IgD-negative memory B cell (primary cell): ENCODE measurements around the gene AANAT. TPM values are rescaled to one million over a fixed set of nuclear protein-coding genes. Genes with fewer than 3 reads are reported as not detected.

Source experiments
- H3K27ac Mint-ChIP-seq, 3 donors: one replicate each; pipeline ENCODE4 v1.8.0; 2020 to 2022; ENCODE audit warnings: mild to moderate bottlenecking in 3 of 3, mixed read lengths in 3 of 3, moderate library complexity in 1 of 3
- H3K27me3 Mint-ChIP-seq: one replicate; pipeline ENCODE4 v1.8.0; 2021; ENCODE audit warnings: mixed read lengths
- H3K36me3 Mint-ChIP-seq: one replicate; pipeline ENCODE4 v1.8.0; 2020; ENCODE audit warnings: mild to moderate bottlenecking, mixed read lengths
- H3K4me1 Mint-ChIP-seq, 3 donors: one replicate each; pipeline ENCODE4 v1.8.0; 2020 to 2022; ENCODE audit warnings: mixed read lengths in 3 of 3, mild to moderate bottlenecking in 1 of 3
- H3K4me3 Mint-ChIP-seq, 4 donors: one replicate each; pipeline ENCODE4 v1.8.0; 2020 to 2022; ENCODE audit warnings: mild to moderate bottlenecking in 4 of 4, mixed read lengths in 4 of 4, moderate library complexity in 3 of 4
- H3K9me3 Mint-ChIP-seq, 3 donors: one replicate each; pipeline ENCODE4 v1.8.0; 2020 to 2021; ENCODE audit warnings: mixed read lengths in 3 of 3, mild to moderate bottlenecking in 1 of 3
- polyA plus RNA-seq: library from polyadenylated mRNA; unstranded; fragments of 300-500 nt; fragmentation: Illumina TruSeq; gene quantifications from one replicate; pipeline ENCODE4 v1.2.3, GENCODE V29; 2021

Gene AANAT
- polyA plus RNA-seq, 1 donor from 2014 or later, result 1.1 TPM

DNA sequence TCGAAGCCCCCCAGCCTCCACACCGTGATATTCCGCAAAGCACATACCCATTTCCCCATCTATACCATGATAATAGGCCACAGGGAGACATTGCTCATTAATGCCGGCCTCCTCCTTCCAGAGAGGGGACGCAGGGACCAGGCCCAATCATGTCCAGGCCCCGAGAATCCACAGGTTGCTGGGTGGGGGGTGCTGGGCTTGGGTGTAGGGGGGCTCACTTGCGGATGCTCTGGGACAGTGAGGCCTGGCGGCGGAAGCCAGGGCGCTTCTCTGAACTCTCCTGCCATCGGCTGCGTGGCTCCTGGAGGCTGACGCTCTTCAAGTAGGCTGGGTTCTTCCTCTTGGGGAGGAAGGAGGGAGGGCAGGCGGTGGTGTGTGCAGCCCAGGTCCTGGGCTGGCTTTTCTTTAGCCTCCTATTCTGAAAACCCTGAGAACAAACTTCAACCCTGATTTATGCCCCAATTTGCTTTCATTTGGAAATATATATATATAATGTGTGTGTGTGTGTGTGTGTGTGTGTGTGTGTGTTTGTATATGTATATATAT lies 12.2 kb downstream of the AANAT start:
- Mint-ChIP-seq H3K4me1 (peaks cover 31 to 37% (median 35%) of the 10 kb centered on the region in 3 donors), H3K4me3 (peak overlapping the region; percentile 72 to 86 (median 82)), H3K27me3 (peaks cover 1% of the 10 kb centered on the region)

DNA sequence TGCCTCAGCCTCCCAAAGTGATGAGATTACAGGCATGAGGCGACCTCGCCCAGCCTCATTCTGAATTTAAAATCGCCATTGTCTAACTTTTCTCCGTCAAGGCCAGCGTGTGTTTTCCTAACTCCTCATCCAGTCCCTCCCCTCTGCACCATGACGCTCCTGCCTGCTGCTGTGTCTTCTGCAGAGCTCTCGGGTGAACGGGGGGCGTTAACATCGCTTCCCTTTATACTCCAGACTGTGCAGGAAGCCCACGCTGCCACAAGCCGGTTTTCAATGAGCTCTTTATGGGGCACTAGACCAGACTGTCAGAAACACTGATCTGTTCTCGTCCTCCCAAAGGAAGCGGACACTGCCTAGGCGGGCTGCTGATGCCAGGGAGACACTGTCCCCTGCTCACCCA lies 13.2 kb downstream of the AANAT start:
- Mint-ChIP-seq H3K4me1 (peaks cover 36 to 39% (median 38%) of the 10 kb centered on the region in 3 donors), H3K36me3 (peaks cover 9% of the 10 kb centered on the region), H3K9me3 (no peaks in the 10 kb centered on the region), H3K4me3 (peak overlapping the region; percentile 86 to 98 (median 94)), H3K27ac (peak overlapping the region; percentile 98 to 100 (median 98)), H3K27me3 (peaks cover 1% of the 10 kb centered on the region)

More for the DNA sequence above, 12.2 kb downstream of the AANAT start:
- H3K9me3 Mint-ChIP-seq, result no peaks in the 10 kb centered on the region
- H3K36me3 Mint-ChIP-seq, result peaks cover 8% of the 10 kb centered on the region
- H3K27ac Mint-ChIP-seq, result peak overlapping the region; percentile 89 to 98 (median 98)

DNA sequence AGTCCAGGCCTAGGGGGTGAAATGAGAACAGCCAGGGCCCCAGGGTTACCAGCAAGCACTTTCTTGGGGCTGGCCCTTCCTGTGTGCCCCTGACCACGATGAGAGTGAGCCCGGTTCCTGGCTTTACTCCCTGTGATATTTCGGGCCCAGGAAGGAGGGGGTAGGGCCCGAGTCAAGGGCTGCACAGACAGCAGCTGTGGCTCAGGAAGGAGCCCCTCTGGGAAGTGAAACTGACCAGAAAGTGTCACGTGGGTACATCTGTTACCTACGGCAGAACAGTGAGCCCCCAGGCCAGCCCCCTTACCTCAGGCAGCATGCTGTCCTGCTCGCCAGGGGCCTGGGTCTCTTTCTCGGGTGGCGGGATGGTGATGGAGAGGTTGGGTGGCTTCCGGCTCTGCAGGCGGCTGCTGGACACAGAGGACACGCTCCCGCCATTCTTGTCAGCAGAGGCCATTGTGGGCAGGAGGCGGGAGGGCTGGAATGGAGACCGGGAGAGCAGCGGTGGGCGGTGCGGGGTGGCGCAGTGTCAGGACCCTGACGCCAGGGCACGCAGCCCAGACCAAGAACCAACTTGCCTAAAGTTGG lies 13.8 kb downstream of the AANAT start:
- peaks cover 9% of the 10 kb centered on the region for H3K36me3 Mint-ChIP-seq
- peak overlapping the region; percentile 98 to 100 (median 98) for H3K27ac Mint-ChIP-seq
- no peaks in the 10 kb centered on the region for H3K9me3 Mint-ChIP-seq
- H3K4me3 Mint-ChIP-seq, result peak overlapping the region; percentile 86 to 98 (median 94)
- peaks cover 38 to 40% (median 39%) of the 10 kb centered on the region in 3 donors for H3K4me1 Mint-ChIP-seq
- peaks cover 1% of the 10 kb centered on the region for H3K27me3 Mint-ChIP-seq

DNA sequence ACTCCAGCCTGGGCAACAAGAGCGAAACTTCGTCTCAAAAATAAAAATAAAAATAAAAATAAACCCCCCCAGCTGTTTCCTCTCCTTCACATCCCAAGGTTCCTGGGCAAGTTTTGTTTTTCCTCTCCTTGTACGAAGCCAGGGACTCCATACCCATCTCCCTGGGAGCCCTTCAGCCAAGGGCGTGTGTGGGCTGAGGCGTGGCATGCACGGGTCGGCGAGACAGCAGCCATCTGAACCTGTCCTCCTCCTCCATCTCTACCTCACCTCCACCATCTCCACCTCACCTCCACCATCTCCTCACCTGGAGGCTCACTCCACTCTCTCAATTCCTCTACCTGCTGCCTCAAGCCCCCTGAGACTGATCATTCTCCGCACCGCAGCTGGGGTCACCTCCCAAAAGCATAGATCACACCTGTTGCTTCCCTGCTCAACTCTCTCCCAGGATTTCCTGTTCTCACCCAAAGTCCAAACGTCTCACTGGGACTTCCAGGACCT lies 16.9 kb downstream of the AANAT start:
- peaks cover 1% of the 10 kb centered on the region for H3K27me3 Mint-ChIP-seq
- peaks cover 41 to 47% (median 42%) of the 10 kb centered on the region in 3 donors for H3K4me1 Mint-ChIP-seq
- H3K4me3 Mint-ChIP-seq, result peak overlapping the region in 3 of 4 donors; percentile 43 to 86 (median 83)
- peaks cover 9% of the 10 kb centered on the region for H3K36me3 Mint-ChIP-seq
- H3K27ac Mint-ChIP-seq, result peak overlapping the region; percentile 98 to 100 (median 98)
- H3K9me3 Mint-ChIP-seq, result no peaks in the 10 kb centered on the region

DNA sequence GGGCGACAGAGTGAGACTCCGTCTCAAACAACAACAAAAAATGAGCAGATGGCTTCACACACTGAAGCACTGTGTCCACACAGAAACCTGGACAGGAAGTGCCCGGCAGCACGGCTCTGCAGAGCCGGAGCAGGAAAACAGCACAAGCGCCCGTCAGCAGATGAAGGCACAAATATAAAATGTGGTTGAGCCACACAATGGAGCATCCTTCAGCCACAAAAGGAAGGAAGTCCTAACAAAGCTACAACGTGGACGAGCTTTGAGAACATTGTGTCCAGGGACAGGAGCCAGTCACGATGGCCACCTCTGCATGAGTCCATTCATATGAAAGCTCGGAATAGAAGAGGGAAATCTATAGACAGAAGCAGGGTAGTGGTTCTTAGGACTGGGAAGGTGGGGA lies 18.2 kb downstream of the AANAT start:
- no peaks in the 10 kb centered on the region for H3K9me3 Mint-ChIP-seq
- H3K27ac Mint-ChIP-seq, result peak overlapping the region; percentile 1 to 78 (median 60)
- H3K4me3 Mint-ChIP-seq, result peak overlapping the region in 3 of 4 donors; percentile 31 to 73 (median 46)
- H3K36me3 Mint-ChIP-seq, result peaks cover 6% of the 10 kb centered on the region
- H3K4me1 Mint-ChIP-seq, result peaks cover 43 to 49% (median 46%) of the 10 kb centered on the region in 3 donors
- peaks cover 1% of the 10 kb centered on the region for H3K27me3 Mint-ChIP-seq

DNA sequence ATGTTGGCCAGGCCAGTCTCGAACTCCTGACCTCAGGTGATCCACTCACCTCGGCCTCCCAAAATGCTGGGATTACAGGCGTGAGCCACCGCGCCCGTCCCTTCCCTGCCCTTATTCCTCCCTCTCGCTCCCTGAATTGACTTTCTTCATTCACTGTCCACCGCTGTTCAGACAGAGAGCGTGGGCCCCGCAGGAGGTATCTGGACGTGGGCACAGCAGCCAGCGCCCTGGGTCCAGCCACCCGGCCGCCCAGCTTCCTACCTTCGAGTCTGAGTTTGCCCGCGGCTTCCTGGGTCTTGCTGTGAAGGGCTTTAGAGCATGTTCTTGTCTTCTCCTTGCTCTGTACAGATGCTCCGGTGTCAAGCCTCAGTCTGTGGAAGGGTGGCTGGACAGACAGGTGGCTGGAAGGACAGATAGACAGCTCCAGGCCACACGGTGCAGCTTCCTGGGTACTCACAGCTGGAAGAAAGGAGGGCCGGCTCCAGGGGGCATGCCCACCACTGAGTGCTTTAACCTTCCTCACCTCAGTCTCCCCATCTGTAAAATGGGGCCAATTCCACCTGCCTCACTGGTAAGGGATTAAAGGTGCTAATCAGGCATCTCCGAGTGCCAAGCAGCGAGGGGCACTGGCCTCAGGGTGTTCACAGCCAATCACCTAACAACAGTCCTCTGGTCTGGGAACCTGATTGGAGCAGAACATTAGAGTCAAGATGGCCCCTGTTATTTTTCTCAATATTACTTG lies 20.2 kb downstream of the AANAT start:
- peaks cover 43 to 60% (median 45%) of the 10 kb centered on the region in 3 donors for H3K4me1 Mint-ChIP-seq
- H3K27me3 Mint-ChIP-seq, result no peaks in the 10 kb centered on the region
- peak overlapping the region in 2 of 4 donors; percentile 21 to 81 for H3K4me3 Mint-ChIP-seq
- peaks cover 4% of the 10 kb centered on the region for H3K36me3 Mint-ChIP-seq
- no peaks in the 10 kb centered on the region for H3K9me3 Mint-ChIP-seq
- peak overlapping the region in 2 of 3 donors; percentile 39 to 53 for H3K27ac Mint-ChIP-seq

DNA sequence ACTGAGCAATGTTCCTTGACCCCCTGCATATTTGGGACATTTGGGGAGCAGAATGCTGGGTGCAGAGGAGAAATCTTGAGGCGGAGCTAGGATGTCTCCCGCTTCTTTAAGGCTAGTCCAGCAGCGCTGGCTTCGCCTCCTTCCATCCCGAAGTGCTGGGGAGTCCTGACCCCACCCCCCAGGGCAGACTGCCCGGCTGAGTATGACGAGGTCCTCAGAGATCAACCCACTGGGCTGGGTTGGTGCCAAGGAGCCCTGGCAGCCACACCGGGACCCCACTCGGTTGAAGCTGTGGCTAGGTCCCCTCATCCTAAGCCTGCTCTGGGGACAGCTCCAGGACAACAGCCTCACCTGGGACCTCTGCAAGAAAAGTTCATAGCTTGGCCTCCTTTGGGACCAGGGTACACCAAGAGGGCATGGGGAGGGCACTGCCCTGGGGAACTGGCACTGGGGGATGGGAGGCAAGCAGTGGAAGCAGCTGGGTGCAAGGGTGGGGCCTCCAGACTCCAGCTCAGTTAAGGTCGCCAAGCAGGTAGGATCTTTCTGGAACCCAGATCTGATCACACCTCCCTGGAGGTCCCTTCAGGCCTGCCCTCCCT lies 22.8 kb downstream of the AANAT start:
- H3K9me3 Mint-ChIP-seq, result no peaks in the 10 kb centered on the region
- H3K27ac Mint-ChIP-seq, result peak overlapping the region; percentile 31 to 92 (median 66)
- peaks cover 2% of the 10 kb centered on the region for H3K36me3 Mint-ChIP-seq
- no peaks in the 10 kb centered on the region for H3K27me3 Mint-ChIP-seq
- peaks cover 36 to 57% (median 42%) of the 10 kb centered on the region in 3 donors for H3K4me1 Mint-ChIP-seq
- H3K4me3 Mint-ChIP-seq, result peak overlapping the region in 3 of 4 donors; percentile 77 to 99 (median 90)

DNA sequence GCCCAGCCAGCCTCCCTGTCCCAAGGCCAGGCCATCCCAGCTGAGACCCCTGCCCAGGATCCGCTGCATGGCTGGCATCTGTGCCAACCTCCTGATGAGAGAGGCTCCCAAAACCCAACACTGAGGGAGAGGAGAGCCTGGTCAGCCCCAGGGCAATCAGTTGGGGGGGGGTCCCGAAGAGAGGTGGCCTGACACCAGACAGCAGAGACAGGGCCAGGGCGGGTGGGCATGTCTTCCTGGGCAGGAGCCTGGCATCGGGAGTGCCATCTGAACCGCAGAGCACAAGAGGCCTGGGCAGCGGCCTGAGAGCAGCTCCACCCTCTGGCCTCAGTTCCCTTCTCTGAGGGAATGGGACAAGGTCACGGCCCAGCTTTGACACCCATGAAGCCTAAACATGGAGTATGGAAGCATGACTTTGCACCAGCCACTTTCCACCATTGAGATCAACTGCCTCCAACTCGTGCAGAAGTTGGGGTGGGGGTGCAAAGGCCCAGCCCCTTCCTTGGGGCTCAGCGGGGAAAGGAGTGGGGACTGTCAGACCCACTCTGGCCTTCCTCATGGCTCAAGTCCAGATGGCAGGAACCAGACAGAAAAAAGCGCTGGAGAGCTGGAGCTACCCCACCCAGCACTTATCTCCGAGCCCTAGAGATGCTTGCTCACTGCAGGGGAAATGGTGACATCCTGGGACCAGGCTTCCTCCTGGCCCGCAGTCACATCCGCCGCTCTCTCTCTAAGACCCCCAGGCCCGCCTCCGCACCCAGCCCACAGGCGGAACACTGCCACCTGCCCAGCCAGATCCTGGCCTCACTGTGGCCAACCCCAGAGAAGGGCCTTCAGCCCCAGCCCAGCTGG lies 24.1 kb downstream of the AANAT start:
- Mint-ChIP-seq H3K9me3 (no peaks in the 10 kb centered on the region), H3K27ac (peak overlapping the region; percentile 92 to 97 (median 95)), H3K36me3 (no peaks in the 10 kb centered on the region), H3K27me3 (no peaks in the 10 kb centered on the region), H3K4me3 (peak overlapping the region; percentile 82 to 99 (median 94)), H3K4me1 (peaks cover 47 to 62% (median 47%) of the 10 kb centered on the region in 3 donors)

DNA sequence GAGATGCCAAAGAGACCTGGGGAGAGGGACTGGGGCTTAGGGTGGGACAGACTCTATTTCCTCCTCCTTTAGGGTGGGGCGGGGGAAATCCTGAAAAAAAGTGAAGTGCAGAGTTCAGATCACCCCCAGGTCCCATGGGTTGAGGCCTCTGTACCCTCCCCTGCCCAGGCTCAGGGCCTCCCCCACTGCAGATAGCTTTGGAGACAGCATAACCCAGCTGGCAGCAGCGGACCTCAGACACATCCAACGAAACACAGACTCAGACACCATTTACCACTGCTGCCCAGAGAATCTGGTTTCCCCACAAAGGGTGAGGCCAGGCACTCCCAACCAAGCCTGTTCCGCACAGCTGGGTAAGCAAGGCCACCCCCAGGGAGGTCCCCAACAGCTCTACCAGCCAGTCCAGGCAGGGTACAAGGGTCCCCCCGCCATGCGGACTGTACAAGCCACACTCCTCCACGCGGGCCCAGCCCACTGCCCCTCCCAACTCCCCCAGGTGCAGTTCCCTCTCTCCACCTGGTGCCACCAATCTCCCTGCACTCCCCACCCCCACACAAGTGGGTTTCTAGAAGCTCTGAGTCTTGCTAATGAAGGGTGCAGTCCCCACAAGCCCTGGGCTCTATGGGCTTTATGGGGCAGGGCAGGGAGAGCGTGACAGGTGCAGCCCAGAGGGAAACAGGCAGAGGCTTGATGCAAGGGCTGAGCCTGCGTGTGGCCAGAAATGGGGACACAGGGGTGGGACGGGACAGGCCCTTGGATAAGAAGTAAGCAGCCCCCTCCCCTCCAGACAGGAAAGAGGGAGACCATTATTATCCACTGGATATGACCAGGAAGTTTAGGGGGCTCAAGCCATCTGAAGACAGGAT lies 25.0 kb downstream of the AANAT start:
- peak overlapping the region; percentile 92 to 97 (median 96) for H3K27ac Mint-ChIP-seq
- H3K9me3 Mint-ChIP-seq, result no peaks in the 10 kb centered on the region
- peak overlapping the region; percentile 82 to 99 (median 94) for H3K4me3 Mint-ChIP-seq
- peaks cover 1% of the 10 kb centered on the region for H3K36me3 Mint-ChIP-seq
- no peaks in the 10 kb centered on the region for H3K27me3 Mint-ChIP-seq
- H3K4me1 Mint-ChIP-seq, result peaks cover 50 to 69% (median 53%) of the 10 kb centered on the region in 3 donors

DNA sequence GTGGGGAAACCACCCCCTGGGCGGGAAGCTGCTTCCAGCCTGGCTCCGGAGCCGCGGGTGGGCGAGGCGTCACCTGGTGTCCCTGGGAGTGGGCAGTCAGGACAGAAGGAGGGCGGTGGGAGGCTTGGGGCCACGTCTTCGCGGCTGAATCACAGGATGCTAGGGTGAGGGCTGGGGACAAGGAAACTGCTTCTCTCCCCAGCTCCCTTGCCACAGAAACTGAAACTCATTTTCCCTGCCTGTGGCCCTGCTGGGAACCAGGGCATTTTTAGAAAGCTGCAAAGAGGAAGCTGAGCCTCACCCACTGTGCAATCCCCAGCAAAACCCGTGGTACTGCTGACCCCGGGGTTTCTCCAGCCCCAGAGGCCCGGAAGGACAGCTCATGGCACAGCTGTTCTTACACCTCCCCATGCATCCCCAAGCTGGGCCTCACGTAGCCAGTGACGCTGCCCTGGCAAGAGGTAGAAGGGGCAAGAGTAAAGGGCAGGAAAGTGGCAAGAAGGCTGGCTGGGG lies 25.6 kb downstream of the AANAT start:
- Mint-ChIP-seq H3K27ac (peak overlapping the region; percentile 92 to 97 (median 96)), H3K4me1 (peaks cover 49 to 71% (median 51%) of the 10 kb centered on the region in 3 donors)

DNA sequence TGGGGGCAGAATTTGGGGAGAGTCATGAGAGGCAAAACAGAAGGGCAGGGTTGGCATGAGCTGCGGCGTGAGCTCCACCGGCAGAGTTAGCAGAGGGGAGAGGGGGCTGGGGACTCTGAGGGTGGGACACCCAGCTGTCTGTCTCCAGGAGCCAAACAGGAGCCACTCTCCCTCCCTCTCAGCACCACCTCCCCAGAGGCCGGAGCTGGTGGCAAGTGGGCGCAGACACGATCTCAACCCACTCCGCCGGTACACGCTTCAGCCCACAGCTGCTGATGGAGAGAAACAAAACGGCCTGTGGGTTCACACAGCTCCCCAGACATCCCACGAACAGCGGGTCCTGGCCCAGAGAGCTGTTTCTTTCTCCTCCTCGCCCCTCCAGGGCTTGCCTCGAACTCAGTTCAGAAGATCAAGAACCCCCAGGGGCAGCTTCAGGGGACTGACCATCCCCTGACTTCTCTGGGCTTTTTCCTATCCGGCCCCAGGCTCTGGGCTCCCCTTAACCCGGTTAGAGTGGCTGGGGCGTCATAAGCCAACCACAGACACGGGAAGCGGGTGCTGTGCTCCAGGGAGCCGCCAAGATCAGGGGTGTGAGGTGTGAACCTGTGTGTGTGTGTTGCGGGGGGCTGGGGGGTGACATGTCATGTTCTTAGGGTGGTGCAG lies 26.2 kb downstream of the AANAT start:
- Mint-ChIP-seq H3K36me3 (peaks cover 3% of the 10 kb centered on the region), H3K27ac (peak overlapping the region; percentile 92 to 97 (median 96)), H3K4me1 (peaks cover 52 to 77% (median 52%) of the 10 kb centered on the region in 3 donors), H3K4me3 (peak overlapping the region; percentile 82 to 99 (median 94)), H3K9me3 (no peaks in the 10 kb centered on the region), H3K27me3 (no peaks in the 10 kb centered on the region)

More for the DNA sequence above, 25.6 kb downstream of the AANAT start:
- Mint-ChIP-seq H3K36me3 (peaks cover 3% of the 10 kb centered on the region), H3K27me3 (no peaks in the 10 kb centered on the region), H3K9me3 (no peaks in the 10 kb centered on the region), H3K4me3 (peak overlapping the region; percentile 82 to 99 (median 94))

DNA sequence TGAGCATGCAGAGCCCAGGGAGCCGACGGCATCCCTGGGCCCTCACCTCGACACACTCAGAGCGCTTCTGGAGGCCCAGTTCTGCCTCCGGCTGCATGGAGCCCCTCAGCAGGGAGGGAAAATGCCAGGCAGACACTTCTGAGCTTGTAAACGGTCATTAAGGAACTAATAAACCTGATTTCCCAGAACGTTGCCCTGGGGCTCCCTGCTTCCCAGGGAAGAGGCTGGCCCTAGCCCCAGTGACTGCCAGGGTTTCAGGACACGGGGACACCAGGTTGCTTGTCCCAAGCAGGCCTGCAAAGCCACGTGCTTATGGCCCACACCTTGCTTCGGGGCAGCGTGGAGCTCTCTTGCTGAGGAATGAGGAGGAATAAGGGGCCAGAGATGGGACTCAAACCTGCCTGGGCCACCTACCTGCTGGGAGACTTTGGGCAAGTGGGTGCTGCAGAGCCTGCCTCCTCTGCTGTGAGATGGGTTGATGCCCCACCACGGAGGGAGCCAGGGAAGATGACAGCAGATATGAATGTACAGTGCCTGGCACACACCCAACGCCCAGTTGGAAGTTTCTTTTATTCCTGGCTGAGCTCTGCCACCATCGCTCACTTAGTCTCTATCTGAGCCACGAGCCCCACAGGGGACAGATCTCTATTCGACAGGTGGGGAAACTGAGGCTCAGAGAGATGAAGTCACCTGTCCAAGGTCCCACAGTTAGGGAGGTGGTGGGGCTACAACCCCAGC lies 28.4 kb downstream of the AANAT start:
- H3K4me3 Mint-ChIP-seq, result peak overlapping the region; percentile 90 to 100 (median 99)
- no peaks in the 10 kb centered on the region for H3K27me3 Mint-ChIP-seq

More for the DNA sequence above, 28.4 kb downstream of the AANAT start:
- H3K27ac Mint-ChIP-seq, result peak overlapping the region; percentile 85 to 96 (median 92)
- H3K4me1 Mint-ChIP-seq, result peaks cover 42 to 62% (median 46%) of the 10 kb centered on the region in 3 donors
- peaks cover 10% of the 10 kb centered on the region for H3K36me3 Mint-ChIP-seq
- no peaks in the 10 kb centered on the region for H3K9me3 Mint-ChIP-seq
